ENCODE measurements around the gene TMEM202. TPM values are rescaled to one million over a fixed set of nuclear protein-coding genes. Genes with fewer than 3 reads are reported as not detected.
"Not testable (repeated sequence)": the region's sequence is repeated elsewhere in the genome, so short reads cannot be mapped to it uniquely, and the experiment has no call there.

TMEM202 gene
- total RNA-seq, 2 experiments from 2014 or later, result not detected

- Mint-ChIP-seq H3K36me3 (ENCODE audit: low read depth) (no peaks in the 10 kb centered on the region), H3K9me3 (no peaks in the 10 kb centered on the region), H3K4me1 (ENCODE audit: low read depth) (no peaks in the 10 kb centered on the region), H3K4me3 (no peak overlapping the region), H3K27ac (no peak overlapping the region), H3K27me3 (peaks cover 16% of the 10 kb centered on the region)
- H3K36me3 ChIP-seq (ENCODE audit: insufficient read depth, low read length), result no peaks in the 10 kb centered on the region
- H3K27me3 ChIP-seq (ENCODE audit: control insufficient read depth in 1 of 2, insufficient read depth in 2 of 2, low read length in 2 of 2), result no peaks in the 10 kb centered on the region
- H3K4me1 ChIP-seq (ENCODE audit: insufficient read depth, low read length), result no peaks in the 10 kb centered on the region
- intact Hi-C loops (cut with DNase I, micrococcal nuclease), result no loop called here
- ATAC-seq (ENCODE audit: poor library complexity) (no peak), DNase-seq (no peak)
- no peak overlapping the region for H3K4me3 ChIP-seq (ENCODE audit: low read length)
- no peak overlapping the region for H3K27ac ChIP-seq (ENCODE audit: low read depth in 1 of 2, low read length in 2 of 2)
- H3K9me3 ChIP-seq (ENCODE audit: control insufficient read depth in 1 of 2, insufficient read depth in 1 of 2, low read length in 2 of 2), result no peaks in the 10 kb centered on the region
- ChIA-PET CTCF (no interaction called here), POLR2A (no interaction called here)
- TF ChIP-seq CTCF (IDR thresholded peaks at IDR 0.05), result no peak
Measured at GRCh38 chr15:72387741-72388140, 10.4 kb upstream of the TMEM202 start.

- Histone ChIP-seq H3K9me3 (ENCODE audit: control insufficient read depth in 1 of 2, insufficient read depth in 1 of 2, low read length in 2 of 2) (no peaks in the 10 kb centered on the region), H3K27ac (ENCODE audit: low read depth in 1 of 2, low read length in 2 of 2) (no peak overlapping the region), H3K36me3 (ENCODE audit: insufficient read depth, low read length) (no peaks in the 10 kb centered on the region), H3K27me3 (ENCODE audit: control insufficient read depth in 1 of 2, insufficient read depth in 2 of 2, low read length in 2 of 2) (no peaks in the 10 kb centered on the region), H3K4me3 (ENCODE audit: low read length) (no peak overlapping the region), H3K4me1 (ENCODE audit: insufficient read depth, low read length) (no peaks in the 10 kb centered on the region)
- H3K27me3 Mint-ChIP-seq, result peaks cover 19% of the 10 kb centered on the region
- no peaks in the 10 kb centered on the region for H3K9me3 Mint-ChIP-seq
- ChIA-PET CTCF (no interaction called here), POLR2A (no interaction called here)
- ATAC-seq (ENCODE audit: poor library complexity) (no peak), DNase-seq (no peak)
- H3K4me3 Mint-ChIP-seq, result no peak overlapping the region
- H3K27ac Mint-ChIP-seq, result no peak overlapping the region
- H3K36me3 Mint-ChIP-seq (ENCODE audit: low read depth), result no peaks in the 10 kb centered on the region
- no peaks in the 10 kb centered on the region for H3K4me1 Mint-ChIP-seq (ENCODE audit: low read depth)
- intact Hi-C loops (cut with DNase I, micrococcal nuclease), result no loop called here
- no peak for TF ChIP-seq CTCF (IDR thresholded peaks at IDR 0.05)
Measured at GRCh38 chr15:72389231-72389630, 8.9 kb upstream of the TMEM202 start.

- CTCF ChIA-PET; H3K27ac ChIP-seq (ENCODE audit: low read depth in 1 of 2, low read length in 2 of 2); POLR2A ChIA-PET; H3K36me3 Mint-ChIP-seq (ENCODE audit: low read depth); H3K36me3 ChIP-seq (ENCODE audit: insufficient read depth, low read length); ATAC-seq (ENCODE audit: poor library complexity); H3K4me3 Mint-ChIP-seq; H3K4me1 Mint-ChIP-seq (ENCODE audit: low read depth); H3K9me3 Mint-ChIP-seq; DNase-seq; H3K27me3 ChIP-seq (ENCODE audit: control insufficient read depth in 1 of 2, insufficient read depth in 2 of 2, low read length in 2 of 2); H3K4me1 ChIP-seq (ENCODE audit: insufficient read depth, low read length); H3K4me3 ChIP-seq (ENCODE audit: low read length); H3K9me3 ChIP-seq (ENCODE audit: control insufficient read depth in 1 of 2, insufficient read depth in 1 of 2, low read length in 2 of 2); intact Hi-C loops (cut with DNase I, micrococcal nuclease); H3K27ac Mint-ChIP-seq: not testable (repeated sequence)
- peaks cover 20% of the 10 kb centered on the region for H3K27me3 Mint-ChIP-seq
Measured at GRCh38 chr15:72396331-72396730, 1.8 kb upstream of the TMEM202 start.

- H3K27me3 Mint-ChIP-seq, result peaks cover 37% of the 10 kb centered on the region
- ChIA-PET POLR2A (no interaction called here), CTCF (no interaction called here)
- no peaks in the 10 kb centered on the region for H3K4me1 Mint-ChIP-seq (ENCODE audit: low read depth)
- ATAC-seq (ENCODE audit: poor library complexity) (no peak), DNase-seq (no peak)
- no peaks in the 10 kb centered on the region for H3K9me3 Mint-ChIP-seq
- intact Hi-C loops (cut with DNase I, micrococcal nuclease), result no loop called here
- H3K9me3 ChIP-seq (ENCODE audit: control insufficient read depth in 1 of 2, insufficient read depth in 1 of 2, low read length in 2 of 2), result no peaks in the 10 kb centered on the region
- H3K27ac Mint-ChIP-seq, result no peak overlapping the region
- H3K36me3 ChIP-seq (ENCODE audit: insufficient read depth, low read length), result no peaks in the 10 kb centered on the region
- no peak overlapping the region for H3K4me3 Mint-ChIP-seq
- no peak overlapping the region for H3K4me3 ChIP-seq (ENCODE audit: low read length)
- peaks cover 6 to 7% of the 10 kb centered on the region in 2 experiments for H3K27me3 ChIP-seq (ENCODE audit: control insufficient read depth in 1 of 2, insufficient read depth in 2 of 2, low read length in 2 of 2)
- no peak for TF ChIP-seq CTCF (IDR thresholded peaks at IDR 0.05)
- H3K27ac ChIP-seq (ENCODE audit: low read depth in 1 of 2, low read length in 2 of 2), result no peak overlapping the region
- no peaks in the 10 kb centered on the region for H3K4me1 ChIP-seq (ENCODE audit: insufficient read depth, low read length)
- no peaks in the 10 kb centered on the region for H3K36me3 Mint-ChIP-seq (ENCODE audit: low read depth)
Measured at GRCh38 chr15:72398648-72399047, 543 bp downstream of the TMEM202 start.

Measured in CD4-positive, alpha-beta T cell (primary cell).